HG03280 (cell line): ENCODE data around the gene SLC34A1.
"Not testable (repeated sequence)": the region's sequence is repeated elsewhere in the genome, so short reads cannot be mapped to it uniquely, and the experiment has no call there.

Experiments used
- ATAC-seq: cut with Tn5 transposase; IDR thresholded peaks from one replicate; pipeline ENCODE4 v1.9.1; 2021; ENCODE audit warnings: mild to moderate bottlenecking, moderate library complexity; ENCODE audit not compliant: unreplicated experiment

SLC34A1 gene

DNA sequence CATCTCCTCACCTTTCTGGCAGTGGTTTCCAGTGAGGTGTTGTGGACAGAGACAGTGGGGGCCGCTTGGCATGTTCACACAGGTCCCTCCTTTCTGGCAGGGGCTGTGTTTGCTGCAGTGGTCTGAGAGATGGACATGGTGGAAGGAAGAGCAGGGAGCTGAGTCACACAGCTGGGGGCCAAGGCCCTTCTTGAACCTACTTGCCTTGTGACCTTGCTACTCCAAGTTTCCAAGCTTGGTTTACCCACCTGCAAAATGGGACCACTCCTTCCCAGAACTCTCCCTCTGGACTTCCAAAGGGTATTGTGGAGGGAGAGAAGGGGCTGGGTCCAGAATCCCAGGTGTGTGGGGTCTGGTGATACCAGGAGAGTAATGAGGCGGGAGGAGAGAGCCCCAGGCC is 21.1 kb downstream of the SLC34A1 start:
- ATAC-seq = no peak

GRCh38 chr5:177405805-177406204 is 21.6 kb downstream of the SLC34A1 start:
- ATAC-seq = no peak

DNA sequence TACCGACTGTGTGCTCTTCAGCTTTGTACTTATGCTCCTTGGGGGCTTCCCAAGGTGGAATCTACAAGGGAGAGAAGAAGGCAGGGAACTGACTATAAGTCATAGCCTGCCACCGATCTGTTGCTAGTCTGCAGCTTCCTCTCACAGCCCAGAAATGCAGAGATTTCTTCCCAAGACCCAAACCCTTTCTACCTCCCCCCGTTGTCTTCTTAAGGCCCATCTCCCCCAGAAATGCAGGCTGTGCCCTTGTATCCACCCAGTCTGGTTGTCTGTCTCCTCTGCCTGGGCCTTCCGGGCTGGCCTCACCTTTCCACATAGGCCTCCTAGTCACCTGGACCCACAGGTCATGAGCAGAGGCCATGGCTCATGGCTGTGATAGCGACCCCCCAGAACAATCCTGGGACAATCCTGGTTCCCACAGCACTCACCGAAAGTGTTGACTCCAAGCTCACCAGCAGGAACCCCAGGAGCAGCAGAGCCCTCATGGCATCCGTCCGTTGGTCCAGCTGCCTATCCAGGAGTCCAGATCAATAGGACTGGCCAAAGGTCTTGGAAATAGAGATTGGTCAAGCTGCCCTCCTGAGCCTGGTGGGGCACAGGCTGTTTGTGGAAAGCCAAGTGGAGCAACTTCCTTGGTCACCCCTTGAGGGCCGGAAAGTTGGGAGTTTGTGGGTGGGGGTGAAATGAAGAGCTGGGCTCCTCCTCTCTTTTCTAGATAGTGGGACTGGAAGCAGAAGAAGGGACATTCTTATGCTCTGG is 25.0 kb downstream of the SLC34A1 start, which contains the start of gene F12:
TSS of gene F12 (minus strand) at position 522 of the 759 bp plus-strand sequence. CDS start at position 485, 37 bp downstream.
- ATAC-seq = no peak

DNA sequence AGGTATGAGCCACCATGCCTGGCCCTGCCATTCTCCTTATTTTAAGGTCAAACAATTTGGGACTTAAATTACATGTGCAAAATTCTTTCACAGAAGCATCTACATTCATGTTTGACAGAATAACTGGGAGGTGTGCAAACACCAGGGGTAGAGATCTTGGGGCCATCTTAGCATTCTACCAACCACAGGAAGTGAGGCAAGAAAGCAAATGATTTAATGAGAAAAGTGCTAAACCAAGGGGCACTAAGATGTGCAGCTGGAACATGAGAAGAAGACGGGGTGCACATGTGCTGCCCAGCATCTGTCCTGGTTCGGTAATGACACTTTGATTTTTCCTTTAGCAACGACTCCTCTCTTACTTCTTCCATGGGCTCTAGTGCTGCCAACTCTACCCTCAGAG is 26.3 kb downstream of the SLC34A1 start:
- no peak for ATAC-seq

DNA sequence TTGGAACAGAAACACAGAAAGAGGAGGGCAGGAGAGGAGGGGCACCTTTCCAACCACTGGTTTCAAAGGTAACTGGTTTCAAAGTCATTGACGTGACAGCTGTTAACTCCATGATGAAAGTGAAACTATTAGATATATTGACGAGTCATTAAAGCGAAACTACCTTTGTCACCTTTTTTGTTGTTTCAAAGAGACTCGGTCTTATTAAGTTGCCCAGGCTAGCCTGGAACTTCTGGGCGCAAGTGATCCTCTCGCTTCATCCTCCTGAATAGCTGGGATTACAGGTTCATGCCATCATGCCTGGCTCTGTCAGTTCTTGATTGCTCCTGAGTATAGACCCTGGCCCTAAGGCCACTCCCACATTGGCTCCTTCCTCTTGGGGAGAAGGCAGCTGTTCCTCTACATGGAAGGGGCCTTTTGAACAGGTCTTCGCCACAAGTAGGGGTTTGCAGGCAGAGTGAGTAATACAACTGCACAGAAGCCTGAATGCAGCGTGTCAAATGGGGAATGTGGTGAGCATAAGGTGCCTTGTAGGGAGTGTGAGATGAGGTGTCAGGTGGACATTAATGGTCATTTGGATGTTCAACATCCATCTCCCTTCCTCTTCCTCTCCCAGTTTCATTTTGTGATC is 28.5 kb downstream of the SLC34A1 start:
- peak; percentile 74 for ATAC-seq

GRCh38 chr5:177414481-177414880 is 30.2 kb downstream of the SLC34A1 start:
- ATAC-seq = no peak

DNA sequence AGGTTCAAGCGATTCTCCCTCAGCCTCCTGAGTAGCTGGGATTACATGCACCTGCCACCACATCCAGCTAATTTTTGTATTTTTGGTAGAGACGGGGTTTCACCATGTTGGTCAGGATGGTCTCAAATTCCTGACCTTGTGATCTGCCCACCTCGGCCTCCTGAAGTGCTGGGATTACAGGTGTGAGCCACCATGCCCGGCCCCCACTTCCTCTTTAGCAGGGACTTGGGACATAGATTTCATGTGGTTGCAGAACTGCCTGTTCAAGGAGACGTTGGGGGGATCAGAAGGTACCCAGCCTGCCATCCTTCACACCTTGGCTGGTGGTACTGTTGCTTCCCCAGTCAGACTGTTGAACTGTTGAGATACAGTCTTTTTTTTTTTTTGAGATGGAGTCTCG is 32.8 kb downstream of the SLC34A1 start:
- ATAC-seq = not testable (repeated sequence)

- no peak for ATAC-seq
Measured at GRCh38 chr5:177419046-177419445, 34.8 kb downstream of the SLC34A1 start.

DNA sequence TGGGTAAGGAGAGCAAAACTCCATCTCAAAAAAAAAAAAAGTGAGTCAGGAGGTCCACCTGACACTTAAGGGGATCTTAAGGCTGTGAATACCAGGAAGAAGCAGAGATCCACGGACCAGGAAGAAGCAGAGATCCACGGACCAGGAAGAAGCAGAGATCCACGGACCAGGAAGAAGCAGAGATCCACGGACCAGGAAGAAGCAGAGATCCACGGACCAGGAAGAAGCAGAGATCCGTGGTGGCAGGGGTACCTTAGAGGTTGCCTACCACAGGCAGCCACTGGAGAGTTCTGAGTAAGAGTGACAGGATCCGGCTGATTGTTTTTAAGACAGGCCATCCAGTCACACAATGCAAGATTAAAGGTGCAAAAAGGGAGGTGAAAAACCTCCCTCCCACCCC is 36.2 kb downstream of the SLC34A1 start:
- ATAC-seq = not testable (repeated sequence)

GRCh38 chr5:177421062-177421798 is 37.0 kb downstream of the SLC34A1 start:
- ATAC-seq = no peak

DNA sequence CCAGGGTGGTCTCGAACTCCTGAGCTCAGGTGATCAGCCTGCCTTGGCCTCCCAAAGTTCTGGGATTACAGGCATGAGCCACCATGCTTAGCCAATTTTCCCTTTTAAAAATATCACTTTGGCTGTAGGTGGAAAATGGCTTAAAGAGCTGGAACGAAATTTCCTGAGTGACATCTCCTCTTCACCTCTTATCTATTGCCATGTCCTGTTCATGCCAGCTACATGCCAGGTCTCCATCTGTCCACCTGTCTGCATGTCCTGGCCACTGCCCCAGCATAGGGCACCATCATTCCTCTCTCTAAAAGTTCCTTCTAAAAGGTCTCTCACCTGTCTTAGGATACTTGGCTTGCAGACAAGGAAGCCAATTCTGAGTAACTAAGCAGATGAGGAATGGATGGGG is 39.4 kb downstream of the SLC34A1 start:
- ATAC-seq = no peak

DNA sequence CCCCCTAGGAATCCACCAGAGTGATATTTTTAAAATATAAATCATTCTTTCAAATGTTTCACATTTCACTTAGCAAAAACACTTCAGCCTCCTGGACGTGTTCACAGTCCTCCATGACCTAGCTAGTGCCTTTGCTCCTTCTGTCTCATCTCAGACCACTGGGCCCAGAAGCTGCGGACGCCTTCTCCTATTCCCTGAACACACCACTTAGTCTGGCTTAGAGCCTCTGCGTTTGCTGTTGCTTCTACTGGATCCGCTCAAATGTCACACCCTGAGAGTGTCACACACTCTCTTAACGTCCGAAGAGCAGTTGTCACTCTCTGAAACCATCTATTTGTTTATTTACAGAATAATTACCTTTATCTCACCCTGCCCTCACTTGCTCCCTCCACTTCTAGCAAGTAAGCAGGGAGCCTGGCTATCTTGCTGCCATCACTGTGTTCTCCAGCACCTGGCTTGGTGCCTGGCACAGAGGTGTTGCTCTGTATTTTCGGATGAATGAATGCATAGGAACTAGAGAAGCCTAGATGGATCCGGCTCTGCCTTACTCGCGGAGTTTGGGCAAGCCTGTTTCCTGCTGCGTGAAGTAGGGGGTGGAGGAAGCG is 41.1 kb downstream of the SLC34A1 start:
- no peak for ATAC-seq

DNA sequence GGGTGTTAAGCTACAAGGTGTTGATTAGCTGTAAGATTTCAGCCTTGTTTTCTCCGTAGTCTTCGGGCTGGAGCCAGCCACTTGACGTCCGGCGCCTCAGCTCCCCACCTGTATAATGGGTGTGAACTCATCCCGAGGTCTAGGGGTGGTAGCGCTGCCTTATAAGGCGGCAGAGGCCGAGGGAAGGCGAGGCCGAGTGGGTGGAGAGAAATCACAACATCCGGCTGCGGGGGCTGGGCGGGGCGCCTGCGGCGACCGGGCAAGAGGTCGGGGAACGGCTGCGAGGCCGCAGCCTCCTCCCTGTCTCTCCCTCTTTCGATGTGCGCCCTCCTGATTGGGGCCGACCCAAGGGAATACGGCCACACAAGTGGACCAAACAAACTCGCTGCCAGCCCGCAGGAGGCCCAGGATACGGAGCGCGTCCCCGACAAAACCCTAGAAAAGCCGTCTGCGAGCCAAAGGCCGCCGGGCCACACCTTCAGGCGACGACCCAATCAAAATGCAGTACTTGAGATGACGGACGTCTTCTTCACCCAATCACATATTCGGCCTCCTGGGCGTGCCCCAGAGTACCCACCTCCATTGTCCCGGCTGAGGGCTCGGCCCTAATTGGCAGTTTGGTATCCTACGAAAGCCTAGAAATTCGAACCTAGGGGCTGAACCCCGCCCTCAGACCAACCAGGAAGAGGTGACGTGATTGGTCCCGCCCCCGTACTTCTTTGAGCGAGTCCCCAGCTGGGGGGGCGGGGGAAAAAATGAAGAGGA is 41.7 kb downstream of the SLC34A1 start:
- peak; percentile 75 for ATAC-seq

DNA sequence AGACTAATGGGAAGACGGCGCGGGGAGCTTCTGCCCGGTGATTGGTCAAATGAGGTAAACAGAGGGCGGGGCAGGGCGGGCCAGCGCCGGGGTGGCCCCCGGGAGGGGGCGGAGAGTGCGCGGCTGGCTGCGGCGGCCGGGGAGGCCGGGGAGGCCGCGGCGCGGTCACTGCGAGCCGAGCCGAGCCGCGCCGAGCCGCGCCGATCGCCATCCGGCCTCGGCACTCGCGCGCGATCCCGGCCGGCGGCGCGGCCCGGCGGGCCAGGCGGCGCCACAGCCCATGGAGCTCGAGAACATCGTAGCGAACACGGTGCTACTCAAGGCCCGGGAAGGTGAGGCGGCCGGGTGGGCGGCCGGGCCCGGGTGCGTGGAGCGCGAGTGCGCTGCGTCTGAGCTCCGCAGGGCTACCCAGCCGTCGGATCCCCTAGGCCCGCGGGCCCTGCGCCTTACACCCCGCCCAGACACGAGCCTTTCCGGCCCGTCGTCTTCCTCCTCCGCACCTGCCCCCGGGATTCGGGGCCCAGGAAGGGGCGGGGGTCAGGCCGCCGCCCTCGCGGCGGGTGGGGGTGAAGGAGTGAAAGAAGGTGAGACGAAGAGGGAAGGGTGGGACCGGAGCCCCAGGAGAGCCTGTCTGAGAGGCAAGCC is 42.5 kb downstream of the SLC34A1 start, which contains the start of gene GRK6:
TSS of gene GRK6 (plus strand) at position 111 of the 645 bp plus-strand sequence. CDS start at position 281, 170 bp downstream.
- peak; percentile 13 for ATAC-seq

- no peak for ATAC-seq
Measured at GRCh38 chr5:177427211-177427822, 43.1 kb downstream of the SLC34A1 start.

DNA sequence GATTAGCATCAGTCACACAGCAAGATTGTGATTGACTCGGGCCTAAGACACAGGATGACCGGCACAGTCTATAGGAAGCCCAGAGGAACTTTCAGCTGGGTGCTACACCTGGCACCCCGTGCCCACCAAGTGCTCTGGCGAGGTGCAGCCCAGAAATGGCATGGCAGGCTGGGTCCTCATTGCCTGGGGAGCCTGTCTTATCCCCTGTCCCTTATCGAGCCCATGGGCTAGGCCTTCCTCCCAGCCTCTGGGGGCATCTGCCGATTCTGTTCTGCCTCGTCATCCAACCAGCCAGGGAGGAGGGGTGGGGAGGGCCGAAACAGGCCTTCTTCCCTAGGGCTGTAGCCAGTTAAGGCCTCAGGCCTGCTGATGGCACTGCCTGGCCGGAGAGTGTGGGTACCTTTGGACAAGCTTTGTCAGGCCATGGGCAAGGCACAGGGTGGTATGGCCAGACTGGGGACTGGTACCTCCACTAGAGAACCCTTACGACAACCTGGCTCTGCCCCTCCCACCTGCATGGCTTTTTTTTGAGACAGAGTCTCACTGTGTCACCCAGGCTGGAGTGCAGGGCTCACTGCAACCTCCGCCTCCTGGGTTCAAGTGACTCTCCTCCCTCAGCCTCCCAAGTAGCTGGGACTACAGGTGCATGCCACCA is 43.8 kb downstream of the SLC34A1 start:
- ATAC-seq = no peak

DNA sequence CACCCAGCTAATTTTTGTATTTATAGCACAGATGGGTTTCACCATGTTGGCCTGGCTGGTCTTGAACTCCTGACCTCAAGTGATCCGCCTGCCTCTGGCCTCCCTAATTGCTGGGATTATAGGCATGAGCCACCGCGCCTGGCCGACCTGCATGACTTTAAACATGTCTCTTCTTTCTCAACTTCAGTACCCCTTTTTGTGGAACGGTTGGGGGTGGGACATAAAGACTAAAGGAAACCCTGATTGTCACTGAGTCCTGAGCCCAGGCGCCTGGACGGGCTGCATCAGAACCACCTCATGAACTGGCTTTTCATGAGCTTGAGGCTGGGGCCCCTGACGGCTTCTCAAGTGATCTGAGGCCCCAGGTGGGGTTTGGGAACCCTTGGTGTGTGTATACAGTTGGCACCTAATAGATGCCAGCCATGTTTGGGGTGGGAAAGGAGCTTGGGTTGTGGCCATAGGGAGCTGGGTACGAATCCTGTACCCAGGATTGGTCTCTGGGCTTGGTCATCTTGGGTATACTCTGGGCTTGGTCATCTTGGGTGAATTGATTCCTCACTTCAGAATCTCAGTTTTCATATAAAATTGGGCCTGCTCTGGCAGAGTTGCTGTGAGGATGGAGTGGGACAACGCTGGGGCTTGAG is 44.5 kb downstream of the SLC34A1 start:
- no peak for ATAC-seq

- ATAC-seq = no peak
Measured at GRCh38 chr5:177429248-177430040, 45.2 kb downstream of the SLC34A1 start.
